Globus pallidus (tissue), 1 donor: Measurements from ENCODE around the gene DEFB126.
"Not testable (repeated sequence)": the region's sequence is repeated elsewhere in the genome, so short reads cannot be mapped to it uniquely, and the experiment has no call there.

Experiments used
- DNase-seq: peaks from one replicate; pipeline ENCODE4 v3.0.0-alpha.2; 2015; ENCODE audit warnings: low spot score

DEFB126 gene, protein sequence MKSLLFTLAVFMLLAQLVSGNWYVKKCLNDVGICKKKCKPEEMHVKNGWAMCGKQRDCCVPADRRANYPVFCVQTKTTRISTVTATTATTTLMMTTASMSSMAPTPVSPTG

DNA sequence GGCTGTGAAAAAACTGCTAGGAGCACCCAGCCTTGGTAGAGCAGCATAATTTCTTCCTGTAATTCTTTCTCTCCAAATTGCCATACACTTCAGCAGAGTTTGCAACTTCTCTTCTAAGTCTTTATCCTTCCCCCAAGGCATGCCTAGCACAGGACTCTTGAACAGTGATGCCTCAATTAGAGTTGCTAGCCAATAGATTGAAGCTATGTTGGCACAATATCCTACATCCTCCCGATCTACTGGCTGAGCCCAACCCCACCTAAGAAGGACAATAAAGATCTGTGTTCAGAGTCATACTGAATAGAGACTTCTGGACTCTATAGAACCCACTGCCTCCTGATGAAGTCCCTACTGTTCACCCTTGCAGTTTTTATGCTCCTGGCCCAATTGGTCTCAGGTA is at the start of gene DEFB126:
Gene DEFB126 (plus strand): TSS at position 301 of the 400 bp plus-strand sequence. CDS start 39 bp downstream, at position 340.
- no peak for DNase-seq

DNA sequence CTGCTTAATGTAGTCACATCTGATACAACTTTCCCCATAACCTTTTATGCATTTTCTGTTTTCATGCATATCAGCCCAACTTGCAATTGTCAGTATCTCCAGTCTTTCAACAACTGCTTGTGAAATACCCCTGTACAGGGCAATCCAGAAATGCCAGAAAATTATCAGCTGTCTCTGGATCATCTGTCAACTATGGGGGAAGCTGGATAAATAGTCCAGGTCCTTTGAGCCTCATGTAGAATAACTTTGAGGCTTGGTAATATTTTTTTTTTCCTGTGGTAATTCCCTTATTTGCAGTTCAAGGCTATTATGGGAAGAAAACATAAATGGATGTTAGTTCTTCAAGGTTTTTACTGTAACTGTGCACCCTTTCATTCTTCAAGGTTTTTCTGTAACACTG is 48.7 kb upstream of the DEFB126 start:
- no peak for DNase-seq

- no peak for DNase-seq
Measured at GRCh38 chr20:95215-95614, 47.2 kb upstream of the DEFB126 start.

GRCh38 chr20:97691-98090 is 44.7 kb upstream of the DEFB126 start:
- not testable (repeated sequence) for DNase-seq

GRCh38 chr20:101975-102374 is 40.4 kb upstream of the DEFB126 start:
- DNase-seq: no peak

GRCh38 chr20:103456-103855 is 38.9 kb upstream of the DEFB126 start:
- DNase-seq: no peak

GRCh38 chr20:112396-112795 is 30.0 kb upstream of the DEFB126 start:
- DNase-seq: no peak

- DNase-seq: no peak
Measured at GRCh38 chr20:117518-117917, 24.9 kb upstream of the DEFB126 start.

- not testable (repeated sequence) for DNase-seq
Measured at GRCh38 chr20:129786-130323, 12.5 kb upstream of the DEFB126 start.

DNA sequence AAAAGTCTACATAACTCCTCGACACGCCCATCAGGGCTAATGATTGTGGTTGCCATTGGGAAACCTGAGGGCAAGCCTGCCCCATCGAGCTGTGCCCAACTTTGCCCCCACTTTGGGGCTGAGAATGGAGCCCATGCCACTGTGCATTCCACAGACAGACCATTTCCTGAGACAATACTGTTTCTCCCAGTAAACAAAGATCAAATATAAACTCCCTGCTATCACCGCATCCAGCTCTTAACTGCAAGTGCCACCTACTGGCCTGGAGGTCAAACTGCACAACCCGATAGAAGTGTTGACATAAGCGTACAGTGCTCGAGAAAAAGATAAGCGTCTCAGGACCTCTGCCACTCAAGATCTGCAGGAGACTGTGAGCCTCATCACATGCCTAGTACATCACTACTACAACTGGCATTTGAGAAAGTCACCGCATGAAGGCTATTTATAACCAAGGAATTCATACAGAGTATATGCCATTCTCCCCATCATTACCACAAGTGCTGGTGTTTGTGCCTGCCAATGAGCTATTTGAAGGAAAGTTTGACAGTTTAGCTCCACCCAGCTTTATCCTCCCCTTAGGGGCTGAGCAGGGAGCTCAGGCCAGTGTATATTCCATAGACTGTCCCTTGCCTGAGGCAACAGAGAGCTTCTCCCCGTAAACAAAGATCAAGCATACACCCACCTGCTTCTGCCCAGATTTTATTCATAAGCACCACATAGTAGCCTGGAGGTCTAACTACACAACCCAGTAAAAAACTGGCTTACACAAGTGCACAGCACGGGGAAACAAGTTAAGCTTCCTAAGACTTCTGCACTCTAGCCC is 4.5 kb upstream of the DEFB126 start:
- DNase-seq: no peak

- DNase-seq: no peak
Measured at GRCh38 chr20:145877-146276, 3.5 kb downstream of the DEFB126 start.

GRCh38 chr20:152131-152530 is 9.7 kb downstream of the DEFB126 start:
- DNase-seq: peak; percentile 11

DNA sequence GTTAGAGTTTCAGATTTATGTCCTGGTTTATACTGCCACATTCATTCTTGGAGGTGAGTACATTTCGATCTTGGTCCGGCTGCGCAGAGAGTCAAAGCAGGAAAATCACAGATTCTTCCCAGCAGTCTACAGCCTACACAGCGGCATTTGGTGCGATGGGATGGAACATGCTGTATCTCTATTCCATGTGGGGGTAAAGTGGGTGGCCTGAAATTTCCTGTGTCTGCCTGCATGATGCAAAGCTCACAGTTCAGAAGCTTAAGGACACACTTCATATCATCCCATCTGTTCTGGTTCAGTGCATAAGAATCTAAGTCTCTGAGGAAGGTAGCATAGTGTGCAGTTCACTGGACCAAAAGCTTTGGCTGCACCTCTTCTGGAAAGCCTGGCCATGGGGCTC is 14.8 kb downstream of the DEFB126 start, which contains the start of gene DEFB127:
Gene DEFB127 (plus strand): TSS at position 301 of the 400 bp plus-strand sequence. CDS start 91 bp downstream, at position 392.
- no peak for DNase-seq

- DNase-seq: no peak
Measured at GRCh38 chr20:164618-165017, 22.2 kb downstream of the DEFB126 start.

- no peak for DNase-seq
Measured at GRCh38 chr20:168876-169275, 26.5 kb downstream of the DEFB126 start.

- DNase-seq: no peak
Measured at GRCh38 chr20:184288-184687, 41.9 kb downstream of the DEFB126 start.

DNA sequence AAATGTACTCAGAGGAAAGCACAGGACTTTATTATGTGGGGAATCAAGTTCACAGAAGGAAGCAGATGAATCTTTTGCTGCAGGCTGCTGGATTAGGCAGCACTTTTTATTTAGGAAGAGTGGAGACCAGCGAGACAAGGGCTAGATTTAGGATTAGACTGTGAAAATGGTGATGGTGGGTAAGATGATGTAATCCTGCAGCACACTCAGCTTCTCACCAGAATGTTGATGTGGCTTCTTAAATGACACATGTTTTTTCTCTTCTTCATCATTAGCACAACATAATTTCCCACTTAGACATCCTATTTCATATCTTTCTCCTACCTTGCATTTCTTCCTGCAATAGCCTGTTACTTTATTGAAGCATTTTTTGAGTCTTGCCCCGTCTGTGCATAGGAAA is 45.3 kb downstream of the DEFB126 start:
- no peak for DNase-seq

GRCh38 chr20:189611-190010 is 47.2 kb downstream of the DEFB126 start, which contains the start of gene DEFB128:
Gene DEFB128 (minus strand): TSS chr20:189711. CDS start chr20:189623, 88 bp downstream.
- DNase-seq: no peak
